GM18505 (cell line): Measurements from ENCODE around the gene UBE2V1.
"Not testable (repeated sequence)": the region's sequence is repeated elsewhere in the genome, so short reads cannot be mapped to it uniquely, and the experiment has no call there.

Source experiments
- ATAC-seq: cut with Tn5 transposase; IDR thresholded peaks from one replicate; pipeline ENCODE4 v1.9.1; 2021; ENCODE audit not compliant: unreplicated experiment
- POLR2A ChIP-seq: IDR thresholded peaks from 4 replicates; pipeline ENCODE4 v1.6.1; 2011; ENCODE audit warnings: borderline replicate concordance; ENCODE audit not compliant: insufficient read depth, insufficient read length; ENCODE audit errors: extremely low read depth

UBE2V1 gene

DNA sequence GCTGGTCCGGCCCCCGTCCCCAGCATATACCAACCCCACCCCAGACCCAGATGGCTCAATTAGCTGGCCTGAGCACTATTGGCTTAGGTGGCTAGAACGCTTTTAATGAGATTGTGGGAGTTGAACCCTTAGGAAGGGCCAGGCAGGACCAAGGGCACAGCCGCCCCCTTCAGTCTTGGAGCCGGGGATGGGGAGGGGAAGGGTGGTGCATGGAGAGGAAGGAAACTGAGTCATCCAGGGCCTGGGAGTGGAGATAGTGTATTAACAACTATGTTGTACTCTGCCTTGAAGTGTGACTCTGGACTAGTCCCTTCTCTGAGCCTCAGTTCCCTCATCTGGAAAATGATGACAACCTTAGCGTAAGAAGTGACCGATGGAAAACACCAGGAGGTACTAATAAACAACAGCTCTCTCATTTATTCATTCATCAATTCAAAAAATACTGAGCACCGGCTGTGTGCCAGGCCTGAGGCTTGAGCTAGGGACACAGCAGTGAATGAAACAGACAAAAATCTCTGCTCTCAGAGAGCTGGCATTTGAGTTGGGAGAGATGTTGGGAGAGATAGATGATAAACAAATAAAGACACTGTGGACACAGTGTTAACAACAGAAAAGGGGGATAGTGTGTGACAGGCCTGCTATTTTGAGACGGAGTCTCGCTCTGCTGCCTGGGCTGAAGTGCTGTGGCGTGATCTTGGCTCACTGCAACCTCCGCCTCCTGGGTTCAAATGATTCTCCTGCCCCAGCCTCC lies 29.0 kb upstream of the UBE2V1 start:
- no peak for TF ChIP-seq POLR2A
- ATAC-seq: no peak

DNA sequence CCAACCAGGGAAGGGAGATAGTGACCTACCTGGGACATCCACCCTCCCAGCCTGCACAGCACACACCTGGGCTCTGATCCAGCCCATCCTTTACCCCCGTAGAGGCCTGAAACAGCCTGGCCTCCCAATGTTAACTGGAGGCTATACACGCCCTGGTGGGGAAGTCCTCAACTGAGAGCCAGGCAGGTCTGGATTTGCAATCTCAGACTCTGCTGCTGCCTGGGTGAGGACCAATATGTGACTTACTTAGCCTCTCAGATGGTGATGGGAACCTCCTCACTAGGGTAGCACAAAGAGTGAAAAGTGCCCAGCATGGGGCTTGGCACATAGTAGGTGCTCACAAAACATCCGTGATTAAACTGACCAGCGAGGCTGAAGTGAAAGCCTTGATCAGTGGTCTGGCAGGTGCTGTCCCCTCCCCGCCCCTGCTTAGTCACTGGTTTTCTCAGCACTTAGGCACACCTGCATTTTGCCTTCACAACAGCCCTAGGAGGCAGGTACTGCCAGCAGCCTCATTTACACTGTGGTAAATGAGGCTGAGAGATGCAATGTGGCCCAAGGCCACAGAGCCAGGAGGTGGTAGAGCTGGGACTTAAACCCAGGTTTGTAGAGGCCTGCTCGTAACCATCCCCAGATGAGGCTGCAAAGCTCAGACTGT lies 28.2 kb upstream of the UBE2V1 start:
- no peak for ATAC-seq
- no peak for TF ChIP-seq POLR2A

DNA sequence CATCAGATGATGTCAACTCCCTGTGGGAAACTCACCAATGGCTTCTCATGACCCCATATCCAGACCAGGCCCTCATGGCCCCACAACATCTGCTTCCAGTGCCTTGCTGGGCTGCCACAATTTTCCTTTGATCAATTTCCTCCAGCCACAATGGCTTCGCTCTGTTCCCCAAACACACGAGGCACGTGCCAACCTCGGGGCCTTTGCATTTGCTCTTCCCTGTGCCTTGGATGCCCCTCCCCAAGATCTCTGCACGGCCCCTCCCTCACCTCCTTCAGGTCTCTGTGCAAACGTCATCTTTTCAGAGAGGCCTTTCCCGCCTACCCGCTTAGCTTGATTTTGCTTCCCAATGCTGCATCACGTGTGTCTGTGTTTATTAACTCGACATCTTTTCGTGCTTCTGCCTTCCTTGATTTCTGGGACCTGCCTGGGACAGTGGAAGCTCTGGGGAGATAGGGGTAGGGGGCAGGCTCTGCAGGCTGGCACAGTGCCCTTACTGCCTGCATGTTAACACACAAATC lies 27.4 kb upstream of the UBE2V1 start:
- no peak for ATAC-seq
- no peak for TF ChIP-seq POLR2A

DNA sequence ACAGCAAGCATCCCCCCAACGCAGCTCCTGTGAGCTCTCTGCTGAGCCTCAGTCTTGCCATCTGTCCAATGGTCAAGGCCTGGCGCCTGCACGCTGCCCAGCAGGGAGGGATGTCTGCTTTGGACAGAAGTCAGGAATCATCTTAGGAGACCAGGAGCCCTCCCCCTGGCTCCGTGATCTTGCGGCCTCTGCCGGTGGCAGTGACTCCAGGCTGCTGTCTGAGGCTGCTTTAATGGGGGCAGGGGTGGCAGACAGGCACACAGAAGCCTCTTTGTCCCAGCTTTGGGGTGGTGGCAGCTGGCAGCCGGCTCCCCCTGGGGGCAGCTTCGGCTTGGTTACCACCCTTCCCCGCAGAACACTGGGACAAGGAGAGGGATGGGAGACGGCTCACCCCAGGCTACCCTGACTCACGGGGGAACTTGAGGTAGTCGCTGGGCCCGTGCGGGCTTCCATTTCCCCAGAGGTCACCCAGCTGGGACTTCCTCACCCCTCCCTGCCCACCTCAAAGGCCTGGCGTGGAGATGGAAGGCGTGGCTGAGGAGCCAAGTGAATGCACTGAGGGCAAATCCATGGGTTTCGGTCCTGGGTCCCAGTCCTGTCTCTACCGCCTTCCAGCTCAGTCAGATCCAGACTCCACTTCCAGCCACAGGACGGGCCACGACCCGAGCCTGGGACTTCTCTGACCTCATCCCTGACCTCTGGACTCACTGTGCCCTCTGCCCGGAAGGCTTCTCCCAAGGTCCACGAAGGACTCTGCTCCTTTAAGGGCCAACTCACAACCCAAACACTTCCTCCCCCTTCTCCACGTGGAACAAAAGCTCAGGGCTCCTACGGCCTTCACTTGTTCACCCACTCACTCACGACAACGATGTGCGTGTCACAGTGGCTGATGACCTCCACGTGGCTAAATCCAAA lies 25.8 kb upstream of the UBE2V1 start:
- TF ChIP-seq POLR2A: no peak
- ATAC-seq: no peak

DNA sequence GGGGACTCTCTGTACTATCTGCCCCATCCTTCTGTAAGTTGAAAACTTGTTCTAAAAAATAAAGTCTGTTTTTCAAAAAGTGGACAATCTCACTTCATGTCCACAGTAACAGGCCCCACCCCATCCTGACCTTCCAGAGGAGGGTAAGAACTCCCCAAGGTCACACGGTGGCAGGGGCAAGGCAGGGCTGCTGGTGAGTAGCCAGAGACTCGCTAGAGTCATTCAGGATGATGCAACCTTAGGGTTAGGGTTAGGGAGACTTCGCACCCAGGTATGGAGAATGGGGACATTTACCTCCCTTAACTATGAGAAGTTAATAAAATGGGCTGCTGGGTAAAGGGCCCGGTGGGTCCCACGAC lies 25.1 kb upstream of the UBE2V1 start:
- no peak for ATAC-seq
- TF ChIP-seq POLR2A: no peak

DNA sequence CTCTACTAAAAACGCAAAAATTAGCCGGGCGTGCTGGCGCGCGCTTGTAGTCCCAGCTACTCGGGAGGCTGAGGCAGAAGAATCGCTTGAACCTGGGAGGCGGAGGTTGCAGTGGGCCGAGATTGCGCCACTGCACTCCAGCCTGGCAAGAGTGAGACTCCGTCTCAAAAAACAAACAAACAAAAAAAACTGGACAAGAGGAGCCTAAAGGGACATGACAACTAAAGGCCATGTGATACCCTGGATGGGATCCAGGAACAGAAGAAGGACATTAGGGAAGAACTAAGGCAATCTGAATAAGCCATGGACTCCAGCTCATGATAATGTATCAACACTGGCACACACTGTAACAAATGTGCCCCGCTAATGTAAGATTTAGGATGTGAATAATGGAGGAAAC lies 24.8 kb upstream of the UBE2V1 start:
- not testable (repeated sequence) for ATAC-seq

DNA sequence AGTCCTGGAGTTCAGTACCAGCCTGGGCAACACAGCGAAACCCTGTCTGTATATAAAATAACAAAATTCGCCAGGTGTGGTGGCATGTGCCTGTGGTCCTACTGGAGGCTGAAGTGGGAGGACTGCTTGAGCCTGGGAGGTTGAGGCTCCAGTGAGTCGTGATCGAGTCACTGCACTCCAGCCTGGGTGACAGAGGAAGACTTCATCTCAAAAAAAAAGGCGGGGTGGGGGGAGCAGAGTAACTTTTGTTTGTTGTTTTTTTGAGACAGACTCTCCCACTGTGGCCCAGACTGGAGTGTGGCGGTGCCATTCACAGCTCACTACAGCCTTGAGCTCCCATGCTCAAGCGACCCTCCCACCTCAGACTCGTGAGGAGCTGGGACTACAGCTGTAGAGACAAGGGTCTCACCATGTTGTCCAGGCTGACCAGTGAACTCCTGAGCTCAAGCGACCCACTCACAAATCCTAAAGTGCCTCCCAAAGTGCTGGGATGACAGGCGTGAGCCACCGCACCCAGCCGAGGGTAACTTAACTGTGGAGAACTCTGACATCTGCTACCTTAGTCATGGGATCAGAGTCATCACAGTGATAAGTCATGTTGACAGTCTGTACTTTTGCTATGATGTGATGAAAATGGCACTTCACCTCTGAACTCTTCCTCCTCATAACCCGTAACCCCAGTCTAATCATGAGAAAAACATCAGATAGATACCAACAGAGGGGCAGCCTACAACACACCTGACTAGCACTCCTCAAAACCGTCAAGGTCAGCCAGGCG lies 24.1 kb upstream of the UBE2V1 start:
- ATAC-seq: no peak
- no peak for TF ChIP-seq POLR2A

DNA sequence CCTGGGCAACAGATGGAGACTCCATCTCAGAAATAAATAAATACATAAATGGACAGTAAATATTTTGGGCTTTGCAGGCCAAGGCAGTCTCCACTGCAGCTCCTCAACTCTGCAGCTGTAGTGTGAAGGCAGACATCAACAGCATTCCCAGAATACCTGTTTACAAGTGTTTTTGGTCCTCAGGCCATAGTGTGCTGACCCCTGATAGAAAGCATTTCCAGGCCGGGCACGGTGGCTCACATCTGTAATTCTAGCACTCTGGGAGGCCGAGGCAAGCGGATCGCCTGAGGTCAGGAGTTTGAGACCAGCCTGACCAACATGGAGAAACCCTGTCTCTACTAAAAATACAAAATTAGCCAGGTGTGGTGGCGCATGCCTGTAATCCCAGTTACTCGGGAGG lies 22.2 kb upstream of the UBE2V1 start:
- not testable (repeated sequence) for ATAC-seq

DNA sequence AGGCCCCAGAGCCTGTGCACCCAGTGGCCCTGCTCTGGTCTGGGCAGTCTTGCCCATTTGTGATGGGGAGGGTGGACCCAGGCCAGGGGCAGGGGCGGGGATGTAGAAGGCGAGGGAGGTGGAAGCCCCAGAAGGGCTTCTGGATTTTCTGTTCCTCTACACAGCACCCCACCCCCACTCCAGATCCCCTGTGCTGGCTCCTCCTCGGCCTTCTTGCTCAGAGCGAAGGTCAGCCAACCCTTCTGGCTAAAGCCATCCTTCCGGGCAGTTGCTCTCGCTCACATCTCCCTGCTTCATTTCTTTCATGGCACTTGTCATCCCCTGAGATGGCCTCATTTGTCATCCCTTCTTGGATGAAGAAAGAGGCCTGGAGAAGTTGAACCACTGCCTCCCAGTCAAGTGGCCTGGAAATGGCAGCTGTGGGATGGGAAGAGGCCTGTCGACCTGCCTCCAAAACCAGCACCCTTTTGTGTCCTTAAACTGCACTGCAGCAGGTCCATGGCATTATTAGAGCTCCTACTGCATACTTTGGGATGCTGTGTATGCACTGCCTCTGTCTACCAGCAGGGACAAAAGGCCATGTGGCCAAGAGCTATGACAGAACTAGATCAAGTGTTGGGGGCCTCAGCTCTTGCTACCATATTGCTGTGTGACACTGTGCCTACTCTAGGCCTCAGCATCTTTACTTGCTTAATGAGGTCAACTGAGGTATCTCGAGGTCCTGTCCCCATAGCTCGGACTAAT lies 20.7 kb upstream of the UBE2V1 start:
- ATAC-seq: no peak
- TF ChIP-seq POLR2A: no peak

DNA sequence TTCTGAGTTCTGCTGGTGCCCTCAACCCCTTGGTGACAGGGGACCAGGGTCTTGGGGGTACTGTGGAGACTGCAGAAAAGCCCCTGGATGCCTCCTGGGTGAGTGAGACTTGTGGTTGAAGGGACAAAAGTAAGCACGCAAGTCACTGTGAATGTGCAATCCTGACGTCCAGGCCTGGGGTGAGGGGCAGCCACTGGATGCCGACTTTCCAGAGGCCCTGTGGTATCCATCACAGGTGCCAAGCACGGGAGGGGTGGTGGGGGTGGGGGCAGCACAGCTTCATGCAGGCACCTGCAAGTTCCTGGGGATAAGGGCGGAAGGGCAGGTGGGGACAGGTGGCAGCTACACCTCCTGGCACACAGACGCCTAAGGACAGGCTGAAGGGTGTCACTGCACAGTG lies 20.1 kb upstream of the UBE2V1 start:
- no peak for TF ChIP-seq POLR2A
- ATAC-seq: no peak

DNA sequence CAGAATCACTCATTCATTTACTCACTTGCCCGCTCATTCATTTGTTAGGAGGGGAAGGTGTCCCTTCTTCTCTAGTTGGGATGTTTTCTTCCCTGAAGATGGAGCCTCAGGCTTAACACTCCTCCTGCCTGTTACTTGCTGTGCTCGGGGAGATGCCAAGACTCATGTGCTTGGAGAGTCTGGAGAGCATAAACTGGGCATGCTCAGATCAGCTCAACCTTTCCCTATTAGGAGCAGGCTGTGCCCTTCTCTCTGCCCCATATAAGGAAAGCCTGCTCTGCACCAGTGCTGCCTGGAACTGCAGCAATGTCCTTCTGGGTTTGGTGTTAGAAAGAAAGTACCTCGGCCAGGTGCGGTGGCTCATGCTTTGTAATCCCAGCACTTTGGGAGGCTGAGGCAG lies 18.0 kb upstream of the UBE2V1 start:
- ATAC-seq: no peak
- TF ChIP-seq POLR2A: no peak

DNA sequence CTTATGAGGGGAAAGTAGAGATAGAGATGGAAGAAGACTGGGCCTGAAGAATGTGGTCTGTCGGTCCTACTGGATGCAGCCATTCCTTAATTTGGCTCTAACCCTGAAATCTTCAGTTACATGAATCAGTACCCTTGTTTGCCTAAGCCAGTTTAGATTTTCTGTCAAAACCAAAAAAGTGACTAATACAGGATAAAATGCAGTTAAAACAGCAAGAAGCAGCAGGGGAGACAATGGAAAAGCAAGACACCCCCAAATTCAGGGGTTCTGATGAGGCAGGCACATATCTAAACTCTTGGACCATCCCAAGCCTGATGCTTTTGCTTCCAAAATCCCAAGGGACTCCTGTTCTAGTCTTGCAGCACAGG lies 17.4 kb upstream of the UBE2V1 start:
- ATAC-seq: no peak
- TF ChIP-seq POLR2A: no peak
